Measurements from ENCODE around the gene PODXL.

PODXL gene

GRCh38 chr7:131568970-131569369, 12.5 kb upstream of the PODXL start:
- intact Hi-C loops (cut with DNase I) = no loop called here
- peak in 2 of 10 donors; percentile 19 to 27 for DNase-seq

DNA sequence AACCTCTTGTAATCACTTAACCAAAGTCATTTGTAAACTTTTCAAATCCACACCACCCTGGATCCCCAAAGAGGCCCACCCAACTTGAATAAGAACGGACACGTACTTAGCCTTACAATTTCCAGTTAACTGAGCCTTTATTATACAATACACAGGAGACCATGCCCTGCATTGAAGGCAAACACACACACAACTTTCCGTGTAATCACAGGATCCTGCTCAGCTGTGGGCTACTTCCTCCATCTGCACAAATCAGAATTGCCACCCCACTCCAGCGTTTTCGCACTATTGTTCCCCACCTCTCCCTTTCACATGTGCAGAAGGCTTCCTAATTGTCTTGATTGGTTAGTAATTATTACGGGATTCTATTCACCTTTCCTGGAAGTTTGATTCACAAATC, 12.1 kb upstream of the PODXL start:
- intact Hi-C loops (cut with DNase I) = no loop called here
- peak in 2 of 10 donors; percentile 4 to 20 for DNase-seq

DNA sequence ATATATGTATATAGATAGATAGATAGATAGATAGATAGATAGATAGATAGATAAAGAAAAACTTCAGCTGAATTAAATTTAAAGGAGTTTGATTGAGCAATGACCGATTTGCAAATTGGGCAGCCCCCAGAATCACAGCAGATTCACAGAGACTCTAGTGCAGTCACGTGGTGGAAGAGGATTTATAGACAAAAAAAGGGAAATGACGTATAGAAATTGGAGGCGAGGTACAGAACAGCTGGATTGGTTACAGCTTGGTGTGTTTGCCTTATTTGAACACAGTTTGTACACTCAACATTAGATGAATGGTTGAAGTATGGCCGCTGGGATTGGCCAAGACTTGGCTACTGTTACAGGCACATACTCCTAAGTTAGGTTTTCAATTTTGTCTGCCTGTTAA, 8.2 kb upstream of the PODXL start:
- intact Hi-C loops (cut with DNase I) = no loop called here
- no peak for DNase-seq

DNA sequence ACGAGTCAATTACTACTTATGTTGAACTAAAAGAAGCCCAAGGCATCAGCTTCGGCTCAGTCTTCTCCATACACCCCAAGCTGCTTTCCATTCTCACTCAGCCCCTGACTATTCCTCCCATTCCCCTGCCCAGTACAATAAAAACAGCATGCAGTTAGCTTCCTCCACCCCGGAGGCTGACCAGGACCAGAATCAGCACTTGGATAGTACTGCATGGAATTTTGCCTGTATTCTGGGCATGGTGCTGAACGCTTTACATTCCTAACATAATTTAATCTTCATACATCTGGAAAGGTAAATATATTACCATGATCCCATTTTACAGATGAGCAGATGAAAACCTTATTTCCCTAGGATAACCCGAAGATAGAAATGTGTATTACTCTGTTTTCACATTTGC, 7.5 kb upstream of the PODXL start:
- intact Hi-C loops (cut with DNase I) = no loop called here
- no peak for DNase-seq

DNA sequence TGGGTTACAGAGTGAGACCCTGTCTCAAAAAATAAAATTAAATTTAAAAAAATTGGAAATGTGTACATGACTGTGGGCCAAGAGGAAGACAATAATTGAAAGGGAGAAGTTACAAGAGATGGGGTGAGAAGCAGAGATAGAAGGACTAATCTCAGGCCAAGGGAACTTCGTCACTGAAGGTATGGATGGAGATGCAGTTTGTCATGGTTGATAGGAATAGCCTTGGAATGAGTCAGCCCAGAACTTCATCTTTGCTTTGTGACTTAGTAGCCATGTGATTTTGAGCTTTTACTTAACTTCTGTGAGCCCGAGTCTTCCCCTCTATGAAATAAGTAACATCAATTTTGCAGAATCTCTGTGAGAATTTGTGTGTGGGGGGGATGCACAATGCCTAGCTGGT, 6.5 kb upstream of the PODXL start:
- no peak for DNase-seq
- intact Hi-C loops (cut with DNase I) = no loop called here

- DNase-seq = no peak
- intact Hi-C loops (cut with DNase I) = no loop called here
These were observed 3.6 kb upstream of the PODXL start for GRCh38 chr7:131560061-131560460.

- intact Hi-C loops (cut with DNase I) = loop anchor here (5.0 kb wide), 2 partner anchors 99 to 451 kb away; no protein-coding TSS in a partner anchor
- peak in 8 of 10 donors; percentile 20 to 90 (median 34) for DNase-seq
These were observed 1.4 kb upstream of the PODXL start for GRCh38 chr7:131557652-131558385.

DNA sequence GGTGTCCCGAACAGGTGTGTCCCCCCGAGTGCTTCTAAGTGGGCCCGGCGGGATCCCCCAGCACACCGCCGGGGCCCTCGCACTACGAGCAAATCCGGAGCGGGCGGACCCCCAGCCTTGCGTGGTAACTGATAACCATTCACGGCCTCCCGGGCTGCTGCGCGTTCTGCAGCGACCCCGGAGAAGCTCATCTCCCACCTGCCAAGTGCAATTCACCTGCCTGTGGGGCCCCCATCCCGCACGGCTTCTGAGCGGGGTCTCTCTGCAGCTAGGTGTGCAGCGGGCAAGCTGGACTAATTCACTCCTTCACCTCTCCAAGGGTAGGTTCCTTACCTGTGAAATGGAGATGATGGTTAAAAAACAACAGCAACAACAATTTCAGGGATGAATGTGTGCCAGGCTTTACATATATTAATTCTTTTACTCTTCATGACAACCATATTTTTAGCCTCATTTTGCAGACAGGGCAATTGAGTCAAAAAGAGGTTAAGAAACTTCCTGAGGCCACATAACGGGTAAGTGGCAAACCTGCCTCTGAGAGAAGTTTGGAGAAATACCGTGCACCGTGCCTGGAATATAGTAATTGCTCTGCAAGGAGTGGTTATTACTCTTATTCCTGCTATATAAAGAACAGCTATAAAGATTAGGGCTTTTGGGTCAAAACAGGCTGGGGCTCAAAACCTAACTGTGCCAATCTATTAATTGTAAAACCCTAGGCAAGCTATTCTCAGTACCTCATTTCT, 652 bp upstream of the PODXL start:
- DNase-seq = no peak
- intact Hi-C loops (cut with DNase I) = loop anchor here (5.0 kb wide), 2 partner anchors 100 to 450 kb away; no protein-coding TSS in a partner anchor

DNA sequence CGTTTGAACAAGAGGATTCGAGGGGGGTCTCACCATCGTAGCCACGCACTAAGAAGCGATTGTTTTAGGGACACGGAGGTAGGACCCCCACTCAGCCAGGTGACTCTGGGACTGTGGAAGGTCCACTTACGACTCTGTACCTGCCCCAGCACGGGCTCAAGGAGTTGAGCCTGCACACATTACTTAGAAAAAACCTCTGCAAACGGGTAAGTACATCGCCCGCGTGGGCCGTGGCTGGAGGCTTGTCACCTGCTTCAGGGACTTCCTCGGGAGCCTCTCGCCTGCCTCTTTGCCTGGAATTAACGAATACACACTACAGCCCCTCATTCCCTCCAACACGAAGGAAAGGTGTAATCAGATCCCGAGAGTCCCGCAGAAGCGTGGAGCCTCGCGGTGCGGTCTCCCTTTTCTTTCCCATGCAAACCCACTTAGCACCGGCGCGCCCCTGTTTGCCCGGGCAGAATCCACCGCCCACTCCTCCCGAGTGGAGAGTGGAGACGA, 826 bp downstream of the PODXL start:
- intact Hi-C loops (cut with DNase I) = loop anchor here (5.0 kb wide), 2 partner anchors 102 to 448 kb away; no protein-coding TSS in a partner anchor
- peak in 5 of 10 donors; percentile 18 to 85 (median 25) for DNase-seq

GRCh38 chr7:131554880-131555516, 1.4 kb downstream of the PODXL start:
- DNase-seq = peak in 1 of 10 donors; percentile 74
- intact Hi-C loops (cut with DNase I) = loop anchor here (5.0 kb wide), 2 partner anchors 102 to 448 kb away; no protein-coding TSS in a partner anchor

GRCh38 chr7:131553931-131554330, 2.5 kb downstream of the PODXL start:
- DNase-seq = no peak
- intact Hi-C loops (cut with DNase I) = no loop called here

DNA sequence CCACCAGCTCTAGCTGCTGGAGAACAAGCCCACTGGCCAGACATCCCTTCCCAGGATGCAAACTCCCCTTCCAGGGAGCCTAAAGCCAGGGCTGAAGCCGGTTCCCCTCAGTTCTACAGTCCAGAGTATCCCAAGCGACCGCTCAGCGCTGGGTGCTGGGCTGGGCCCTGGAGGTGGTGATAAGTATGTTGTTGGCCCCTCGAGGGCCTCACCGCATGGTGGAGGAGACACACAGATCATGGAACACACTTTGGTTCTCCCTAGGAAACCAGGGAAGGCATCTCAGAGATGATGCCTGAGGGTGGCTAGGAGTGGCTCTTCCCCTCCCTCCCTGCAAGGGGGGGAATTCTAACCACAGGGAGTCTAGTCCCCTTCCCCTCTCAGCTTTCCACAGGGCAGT, 4.4 kb downstream of the PODXL start:
- intact Hi-C loops (cut with DNase I) = no loop called here
- peak in 1 of 10 donors; percentile 62 for DNase-seq

DNA sequence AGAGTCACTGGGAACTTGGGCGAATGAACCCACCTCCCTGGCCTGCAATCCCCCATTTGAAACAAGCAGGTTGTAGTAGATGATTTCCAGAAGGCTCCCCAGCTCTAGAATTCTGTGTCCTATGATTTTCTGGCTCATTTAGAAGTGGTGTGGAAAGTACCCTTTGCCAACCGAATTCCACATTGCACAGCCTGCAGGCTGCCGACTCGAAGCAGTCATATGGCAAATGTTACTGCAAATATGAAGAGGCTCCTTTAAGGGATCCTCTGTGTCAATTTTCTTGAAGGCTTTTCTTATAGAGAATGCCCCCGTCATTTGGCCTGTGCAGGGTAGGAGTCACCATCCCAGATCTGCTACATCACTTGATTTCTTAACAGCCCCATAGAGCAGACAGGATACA, 5.6 kb downstream of the PODXL start:
- peak in 1 of 10 donors; percentile 31 for DNase-seq
- intact Hi-C loops (cut with DNase I) = no loop called here

GRCh38 chr7:131548371-131548770, 8.1 kb downstream of the PODXL start:
- intact Hi-C loops (cut with DNase I) = no loop called here
- DNase-seq = no peak

- DNase-seq = no peak
- intact Hi-C loops (cut with DNase I) = no loop called here
These were observed 8.8 kb downstream of the PODXL start for GRCh38 chr7:131547589-131547988.

DNA sequence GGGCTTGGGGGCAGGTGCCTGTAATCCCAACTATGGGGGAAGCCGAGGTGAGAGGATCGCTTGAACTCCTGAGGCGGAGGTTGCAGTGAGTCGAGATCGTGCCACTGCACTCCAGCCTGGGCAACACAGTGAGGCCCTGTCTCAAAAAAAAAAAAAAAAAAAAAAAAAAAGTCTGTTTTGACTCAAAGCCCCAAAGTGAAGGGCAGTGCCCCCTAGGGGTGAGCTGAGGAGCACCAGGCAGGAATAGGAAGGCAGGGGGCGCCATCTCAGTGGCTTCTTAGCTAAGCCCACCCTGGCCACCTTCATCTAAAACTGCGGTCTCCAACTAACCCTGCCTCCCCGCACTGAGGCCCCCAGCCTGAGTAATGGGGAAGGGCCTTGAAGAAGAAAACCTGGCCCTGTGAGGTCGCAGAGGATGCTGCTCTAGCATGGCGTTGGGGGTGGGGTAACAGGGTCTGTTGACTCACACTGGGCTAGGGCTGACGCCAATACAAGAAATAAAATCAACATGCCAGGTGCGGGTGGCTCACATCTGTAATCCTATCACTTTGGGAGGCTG, 9.8 kb downstream of the PODXL start:
- intact Hi-C loops (cut with DNase I) = no loop called here
- peak in 1 of 10 donors; percentile 62 for DNase-seq

- intact Hi-C loops (cut with DNase I) = no loop called here
- peak in 1 of 10 donors; percentile 55 for DNase-seq
These were observed 10.3 kb downstream of the PODXL start for GRCh38 chr7:131546126-131546525.

DNA sequence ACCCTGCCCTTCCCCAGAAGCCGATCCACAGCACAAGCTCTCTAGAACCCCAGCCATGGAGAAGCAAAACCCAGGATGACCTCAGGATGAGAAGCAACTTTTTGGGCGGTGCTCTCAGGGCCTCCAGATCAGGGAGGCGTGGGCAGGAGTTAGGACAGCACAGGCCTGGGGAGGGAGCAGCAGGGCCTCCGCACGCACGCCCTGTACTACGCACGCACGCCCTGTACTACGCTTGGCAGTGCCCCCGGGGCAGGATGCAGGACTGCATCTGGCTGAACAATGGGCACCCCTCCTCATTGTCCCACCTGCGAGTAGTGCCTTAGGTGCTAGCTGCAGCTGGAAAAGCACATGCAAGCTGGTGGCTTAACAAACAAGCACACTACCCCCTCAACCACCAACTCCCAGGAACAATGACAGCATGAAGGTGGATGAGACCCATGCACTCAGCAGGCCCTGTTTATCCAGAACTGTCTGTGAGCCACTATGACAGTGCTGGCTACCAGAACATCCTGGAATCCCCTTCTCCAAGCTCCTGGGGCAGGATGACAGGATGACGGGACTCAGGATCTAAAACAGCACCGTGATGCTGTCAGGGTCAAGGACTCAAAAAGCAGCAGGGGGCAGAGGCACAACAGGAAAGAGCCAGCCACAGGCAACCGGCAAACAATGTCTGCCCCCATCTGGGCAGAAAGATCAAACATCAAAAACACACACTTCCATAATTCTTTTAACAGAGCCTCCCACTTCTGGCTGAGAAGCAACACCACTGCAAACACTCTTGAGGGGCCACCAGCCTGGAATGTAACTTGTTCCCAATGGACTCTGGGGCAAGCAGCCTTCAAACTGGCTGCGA, 11.8 kb downstream of the PODXL start:
- intact Hi-C loops (cut with DNase I) = loop anchor here (2.0 kb wide), 1 partner anchor 110 kb away; no protein-coding TSS in a partner anchor
- peak in 3 of 10 donors; percentile 40 to 79 (median 78) for DNase-seq

GRCh38 chr7:131544021-131544420, 12.4 kb downstream of the PODXL start:
- DNase-seq = peak in 1 of 10 donors; percentile 14
- intact Hi-C loops (cut with DNase I) = loop anchor here (2.0 kb wide), 1 partner anchor 111 kb away; no protein-coding TSS in a partner anchor

All from posterior cingulate gyrus (tissue), 11 donors.